GM10266 (cell line): ENCODE results near the gene ITGA1.

ENCODE experiments used
- DNase-seq: peaks from one replicate; pipeline ENCODE4 v3.0.0; 2012; ENCODE audit errors: extremely low spot score
- CTCF ChIP-seq: IDR thresholded peaks from 2 replicates; pipeline ENCODE4 v1.5.1; 2012; ENCODE audit warnings: mild to moderate bottlenecking, low read depth; ENCODE audit not compliant: control insufficient read depth, insufficient read depth; ENCODE audit errors: missing control alignments

Gene ITGA1

GRCh38 chr5:52870448-52870847 is 82.7 kb downstream of the ITGA1 start:
- no peak for TF ChIP-seq CTCF
- DNase-seq = no peak

GRCh38 chr5:52875827-52876226 is 88.1 kb downstream of the ITGA1 start:
- DNase-seq = no peak
- no peak for TF ChIP-seq CTCF

- TF ChIP-seq CTCF = no peak
These were observed 88.7 kb downstream of the ITGA1 start for GRCh38 chr5:52876456-52876855.

GRCh38 chr5:52878656-52879055 is 90.9 kb downstream of the ITGA1 start:
- no peak for TF ChIP-seq CTCF
- DNase-seq = no peak

More at GRCh38 chr5:52876456-52876855, 88.7 kb downstream of the ITGA1 start:
- DNase-seq = no peak

GRCh38 chr5:52880541-52880940 is 92.8 kb downstream of the ITGA1 start:
- TF ChIP-seq CTCF = no peak
- DNase-seq = no peak

- no peak for DNase-seq
- no peak for TF ChIP-seq CTCF
These were observed 93.8 kb downstream of the ITGA1 start for GRCh38 chr5:52881468-52881867.

GRCh38 chr5:52883110-52883509 is 95.4 kb downstream of the ITGA1 start:
- DNase-seq = no peak
- no peak for TF ChIP-seq CTCF

GRCh38 chr5:52884453-52884852 is 96.7 kb downstream of the ITGA1 start:
- no peak for TF ChIP-seq CTCF
- DNase-seq = no peak
